Trophoblast cell (in vitro differentiated cells and primary cell): ENCODE results near the gene BRPF3.

Experiments used
- DNase-seq, 2 donors: peaks; one replicate each; pipeline ENCODE4 v3.0.0-alpha.2; 2016
- H2AFZ ChIP-seq: 2 replicates; pipeline ENCODE4 v1.6.1; 2013; ENCODE audit warnings: low read length, moderate library complexity, mild to moderate bottlenecking; ENCODE audit not compliant: insufficient read depth, poor library complexity
- H2AK5ac ChIP-seq: 2 replicates; pipeline ENCODE4 v1.6.1; 2013; ENCODE audit warnings: mild to moderate bottlenecking, low read length
- H2BK120ac ChIP-seq: 2 replicates; pipeline ENCODE4 v1.6.1; 2013; ENCODE audit warnings: low read length, mild to moderate bottlenecking, moderate library complexity; ENCODE audit not compliant: insufficient read depth, poor library complexity
- H2BK12ac ChIP-seq: 2 replicates; pipeline ENCODE4 v1.6.1; 2013; ENCODE audit warnings: mild to moderate bottlenecking, low read length, moderate library complexity
- H2BK5ac ChIP-seq: 2 replicates; pipeline ENCODE4 v1.6.1; 2013; ENCODE audit warnings: low read length, low read depth, moderate library complexity, mild to moderate bottlenecking; ENCODE audit not compliant: poor library complexity
- H3K14ac ChIP-seq: 2 replicates; pipeline ENCODE4 v1.6.1; 2013; ENCODE audit warnings: mild to moderate bottlenecking, low read length
- H3K18ac ChIP-seq: 2 replicates; pipeline ENCODE4 v1.6.1; 2013; ENCODE audit warnings: mild to moderate bottlenecking, low read length
- H3K23ac ChIP-seq: 2 replicates; pipeline ENCODE4 v1.6.1; 2013; ENCODE audit warnings: low read length
- H3K27ac ChIP-seq: 2 replicates; pipeline ENCODE4 v1.5.1; 2013; ENCODE audit warnings: low read depth, mild to moderate bottlenecking, inconsistent platforms, low read length, moderate library complexity
- H3K27me3 ChIP-seq: 2 replicates; pipeline ENCODE4 v1.6.1; 2013; ENCODE audit warnings: inconsistent platforms, mild to moderate bottlenecking, low read length, moderate library complexity; ENCODE audit not compliant: insufficient read depth
- H3K36me3 ChIP-seq, 2 experiments: 1 replicate in 1 of 2; 2 replicates in 1 of 2; pipeline ENCODE4 v1.6.1; 2013; ENCODE audit warnings: low read length in 2 of 2, mild to moderate bottlenecking in 2 of 2, moderate library complexity in 1 of 2; ENCODE audit not compliant: insufficient read depth in 2 of 2, control insufficient read depth in 1 of 2
- H3K4ac ChIP-seq: 2 replicates; pipeline ENCODE4 v1.6.1; 2013; ENCODE audit warnings: low read depth, mild to moderate bottlenecking, low read length, moderate library complexity
- H3K4me1 ChIP-seq, 2 experiments: 1 replicate in 1 of 2; 2 replicates in 1 of 2; pipeline ENCODE4 v1.6.1; 2013; ENCODE audit warnings: low read length in 2 of 2, mild to moderate bottlenecking in 2 of 2, moderate library complexity in 1 of 2; ENCODE audit not compliant: insufficient read depth in 2 of 2, control insufficient read depth in 1 of 2
- H3K4me2 ChIP-seq: 2 replicates; pipeline ENCODE4 v1.6.1; 2013; ENCODE audit warnings: inconsistent platforms, mild to moderate bottlenecking, low read length, moderate library complexity
- H3K4me3 ChIP-seq: 2 replicates; pipeline ENCODE4 v1.5.1; 2013; ENCODE audit warnings: mild to moderate bottlenecking, low read depth, low read length, inconsistent platforms
- H3K79me1 ChIP-seq: one replicate; pipeline ENCODE4 v1.6.1; 2013; ENCODE audit warnings: low read length
- H3K79me2 ChIP-seq: 2 replicates; pipeline ENCODE4 v1.6.1; 2013; ENCODE audit warnings: low read length, mild to moderate bottlenecking; ENCODE audit not compliant: control insufficient read depth, insufficient read depth, poor library complexity
- H3K9ac ChIP-seq: 2 replicates; pipeline ENCODE4 v1.6.1; 2013; ENCODE audit warnings: mild to moderate bottlenecking, low read length
- H3K9me3 ChIP-seq: 2 replicates; pipeline ENCODE4 v1.6.1; 2013; ENCODE audit warnings: low read depth, mild to moderate bottlenecking, control low read depth, inconsistent platforms, low read length; ENCODE audit not compliant: insufficient read depth
- H4K12ac ChIP-seq: 2 replicates; pipeline ENCODE4 v1.6.1; 2013; ENCODE audit warnings: low read depth, mild to moderate bottlenecking, low read length, moderate library complexity
- H4K8ac ChIP-seq: 2 replicates; pipeline ENCODE4 v1.6.1; 2013; ENCODE audit warnings: low read depth, mild to moderate bottlenecking, low read length, moderate library complexity
- H4K91ac ChIP-seq: one replicate; pipeline ENCODE4 v1.6.1; 2013; ENCODE audit warnings: low read depth, mild to moderate bottlenecking, low read length, moderate library complexity
- WGBS: extraction: QIAGEN DNeasy Blood & Tissue Kit; methylation state at CpG from one replicate; pipeline ENCODE4 v1.1.7; 2013; ENCODE audit warnings: missing lambda C conversion rate; ENCODE audit not compliant: insufficient read length, insufficient coverage; ENCODE audit errors: extremely low coverage; 5-methylcytosine and 5-hydroxymethylcytosine counted together

The BRPF3 gene

DNA sequence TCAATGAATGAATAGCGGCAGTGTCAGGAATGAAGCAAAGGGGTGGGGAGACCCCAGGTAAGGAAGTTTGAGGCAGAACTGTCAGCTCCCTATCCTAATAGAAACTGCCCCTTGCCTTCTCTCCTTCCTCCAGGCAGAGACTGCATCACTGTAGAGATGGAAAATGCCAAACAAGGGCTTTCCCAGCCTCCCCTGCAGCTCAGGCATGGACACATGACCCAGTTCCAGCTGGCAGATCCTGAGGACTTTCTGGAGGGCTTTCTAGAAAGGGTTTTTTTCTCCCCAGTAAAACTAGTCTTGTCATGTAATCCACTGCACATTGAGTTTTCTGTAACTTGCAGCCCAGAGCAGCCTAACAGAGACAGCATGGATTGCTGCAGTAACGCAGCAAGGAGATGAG lies 55.5 kb downstream of the BRPF3 start:
- Histone ChIP-seq H3K4me3 (no peak overlapping the region), H3K79me1 (no peaks in the 10 kb centered on the region), H3K27ac (no peak overlapping the region), H4K8ac (no peak overlapping the region), H3K27me3 (no peaks in the 10 kb centered on the region), H4K91ac (no peak overlapping the region), H3K18ac (no peak overlapping the region), H2BK120ac (no peak overlapping the region), H3K23ac (no peak overlapping the region), H2AK5ac (no peak overlapping the region), H2BK5ac (no peak overlapping the region), H2BK12ac (no peak overlapping the region), H3K4me2 (no peak overlapping the region), H2AFZ (no peak overlapping the region), H4K12ac (no peak overlapping the region), H3K4me1 (no peaks in the 10 kb centered on the region), H3K9ac (no peak overlapping the region), H3K79me2 (no peaks in the 10 kb centered on the region), H3K36me3 (no peaks in the 10 kb centered on the region), H3K4ac (no peak overlapping the region), H3K14ac (no peak overlapping the region), H3K9me3 (no peaks in the 10 kb centered on the region)
- DNase-seq: no peak
- whole genome bisulfite sequencing: no CpG with 5 or more reads among the region's 2 CpGs

DNA sequence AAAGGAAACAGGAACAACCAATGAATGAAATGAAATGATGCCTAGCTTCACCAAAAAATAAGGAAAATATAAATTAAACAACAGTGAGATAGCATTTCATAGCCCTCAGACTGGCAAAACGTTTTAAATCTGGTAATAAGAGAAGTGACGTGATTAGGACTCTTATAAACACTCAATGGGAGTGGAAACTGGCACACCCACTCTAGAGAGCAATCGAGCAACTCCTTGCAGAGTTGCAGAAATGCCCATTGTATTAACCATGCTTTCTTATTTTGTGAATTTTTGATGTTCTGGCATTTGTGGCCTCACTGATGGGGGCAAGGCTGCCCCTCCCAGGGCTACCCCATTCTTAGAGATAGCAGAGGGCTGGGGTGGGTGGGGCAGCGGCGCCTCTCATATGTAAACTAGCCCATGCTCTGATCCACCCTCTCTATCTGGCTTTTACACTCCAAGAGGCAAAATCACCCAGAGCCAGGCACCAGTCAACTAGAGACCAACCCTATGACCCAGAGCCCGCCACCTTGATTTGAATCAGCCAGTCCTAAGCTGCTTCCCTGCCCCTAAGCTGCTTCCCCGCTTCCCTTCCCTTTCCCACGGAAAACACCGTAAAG lies 67.0 kb downstream of the BRPF3 start:
- no peak overlapping the region for H3K14ac ChIP-seq

GRCh38 chr6:36265744-36266143 lies 69.2 kb downstream of the BRPF3 start:
- Histone ChIP-seq H2AFZ (no peak overlapping the region), H3K79me1 (no peaks in the 10 kb centered on the region), H3K4ac (no peak overlapping the region), H3K4me2 (no peak overlapping the region), H4K91ac (no peak overlapping the region), H2BK5ac (no peak overlapping the region), H2BK12ac (no peak overlapping the region), H3K4me1 (no peaks in the 10 kb centered on the region), H3K27ac (no peak overlapping the region), H3K23ac (no peak overlapping the region), H3K14ac (no peak overlapping the region), H2BK120ac (no peak overlapping the region), H3K36me3 (no peaks in the 10 kb centered on the region), H2AK5ac (no peak overlapping the region), H3K4me3 (no peak overlapping the region), H3K18ac (no peak overlapping the region), H4K12ac (no peak overlapping the region), H3K9me3 (no peaks in the 10 kb centered on the region), H3K27me3 (no peaks in the 10 kb centered on the region), H3K9ac (no peak overlapping the region), H4K8ac (no peak overlapping the region), H3K79me2 (no peaks in the 10 kb centered on the region)
- no CpG with 5 or more reads among the region's 1 CpG for WGBS
- DNase-seq: no peak

More for the DNA sequence above, 67.0 kb downstream of the BRPF3 start:
- no peak for DNase-seq
- no peak overlapping the region for H4K12ac ChIP-seq
- H2AFZ ChIP-seq: no peak overlapping the region
- H3K79me2 ChIP-seq: no peaks in the 10 kb centered on the region
- H3K4me2 ChIP-seq: no peak overlapping the region
- H3K9ac ChIP-seq: no peak overlapping the region
- no peaks in the 10 kb centered on the region for H3K27me3 ChIP-seq
- H3K27ac ChIP-seq: no peak overlapping the region
- no peak overlapping the region for H4K91ac ChIP-seq
- no peak overlapping the region for H3K4me3 ChIP-seq
- no peak overlapping the region for H2BK12ac ChIP-seq
- no peaks in the 10 kb centered on the region for H3K9me3 ChIP-seq
- H3K4me1 ChIP-seq: no peaks in the 10 kb centered on the region
- H3K18ac ChIP-seq: no peak overlapping the region
- H3K79me1 ChIP-seq: no peaks in the 10 kb centered on the region
- no peak overlapping the region for H4K8ac ChIP-seq
- H2BK5ac ChIP-seq: no peak overlapping the region
- no peak overlapping the region for H3K4ac ChIP-seq
- H2BK120ac ChIP-seq: no peak overlapping the region
- WGBS: no CpG with 5 or more reads among the region's 9 CpGs
- no peak overlapping the region for H2AK5ac ChIP-seq
- H3K36me3 ChIP-seq: no peaks in the 10 kb centered on the region
- no peak overlapping the region for H3K23ac ChIP-seq

DNA sequence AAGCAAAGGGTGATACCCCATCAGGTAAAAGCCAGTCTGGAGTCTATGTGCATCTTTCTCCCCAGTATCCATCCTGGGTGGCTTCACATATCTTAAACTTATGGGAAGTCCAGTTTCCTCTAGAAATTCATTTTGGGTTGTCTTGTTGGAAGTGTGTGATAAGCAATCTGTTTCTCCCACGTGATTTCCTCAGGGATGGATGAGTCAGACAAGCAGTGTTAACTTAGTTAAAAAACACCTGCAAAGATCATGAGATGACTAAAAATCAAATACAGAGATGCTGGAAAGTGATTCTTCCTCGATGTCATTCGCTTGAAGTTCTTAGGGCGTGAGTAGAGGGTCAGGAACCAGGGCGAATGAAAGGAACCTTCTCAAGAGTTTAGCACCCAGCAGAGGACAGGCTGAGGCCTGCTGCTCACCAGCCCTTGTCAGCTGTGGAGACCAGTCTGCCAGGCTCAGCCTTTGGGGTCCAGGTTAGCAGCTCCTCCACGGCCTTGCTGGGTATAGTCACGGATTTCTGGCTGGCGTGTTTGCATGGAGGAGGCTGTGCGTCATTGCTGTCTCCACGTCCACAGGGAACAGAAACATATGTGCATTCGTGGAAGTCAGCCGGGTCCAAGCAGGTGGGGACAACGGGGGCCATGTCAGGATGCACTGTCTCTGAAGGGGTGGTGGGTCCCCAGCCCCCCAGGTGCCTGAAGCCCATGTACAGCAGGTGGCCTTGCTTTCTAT lies 70.5 kb downstream of the BRPF3 start:
- Histone ChIP-seq H3K4me3 (no peak overlapping the region), H3K14ac (no peak overlapping the region), H4K91ac (no peak overlapping the region), H2BK5ac (no peak overlapping the region), H3K27ac (no peak overlapping the region), H3K79me2 (no peaks in the 10 kb centered on the region), H2AK5ac (no peak overlapping the region), H3K4me2 (no peak overlapping the region), H3K79me1 (no peaks in the 10 kb centered on the region), H3K9ac (no peak overlapping the region), H2BK12ac (no peak overlapping the region), H3K9me3 (no peaks in the 10 kb centered on the region), H3K18ac (no peak overlapping the region), H4K12ac (no peak overlapping the region), H3K23ac (no peak overlapping the region), H3K27me3 (no peaks in the 10 kb centered on the region), H2AFZ (no peak overlapping the region), H3K4me1 (no peaks in the 10 kb centered on the region), H4K8ac (no peak overlapping the region), H3K36me3 (no peaks in the 10 kb centered on the region), H3K4ac (no peak overlapping the region), H2BK120ac (no peak overlapping the region)
- no CpG with 5 or more reads among the region's 13 CpGs for WGBS
- DNase-seq: peak in 1 of 2 donors; percentile 50
